Measurements from ENCODE around the gene PDE8B.

PDE8B gene

GRCh38 chr5:77285251-77285841 is 74.9 kb downstream of the PDE8B start:
- no peak for DNase-seq (ENCODE audit: low read depth)

GRCh38 chr5:77292026-77292757 is 81.7 kb downstream of the PDE8B start:
- no peak for DNase-seq (ENCODE audit: low read depth)

- no peak for DNase-seq (ENCODE audit: low read depth)
Observed at GRCh38 chr5:77294185-77294584, 83.7 kb downstream of the PDE8B start.

GRCh38 chr5:77295863-77296378 is 85.4 kb downstream of the PDE8B start:
- DNase-seq (ENCODE audit: low read depth): no peak

GRCh38 chr5:77298146-77298545 is 87.7 kb downstream of the PDE8B start:
- no peak for DNase-seq (ENCODE audit: low read depth)

GRCh38 chr5:77300451-77300850 is 90.0 kb downstream of the PDE8B start:
- DNase-seq (ENCODE audit: low read depth): no peak

- no peak for DNase-seq (ENCODE audit: low read depth)
Observed at GRCh38 chr5:77301447-77301883, 91.0 kb downstream of the PDE8B start.

- DNase-seq (ENCODE audit: low read depth): no peak
Observed at GRCh38 chr5:77302247-77302646, 91.8 kb downstream of the PDE8B start.

- no peak for DNase-seq (ENCODE audit: low read depth)
Observed at GRCh38 chr5:77302653-77303052, 92.2 kb downstream of the PDE8B start.

GRCh38 chr5:77304388-77304787 is 93.9 kb downstream of the PDE8B start:
- DNase-seq (ENCODE audit: low read depth): no peak

GRCh38 chr5:77305222-77305846 is 94.9 kb downstream of the PDE8B start:
- no peak for DNase-seq (ENCODE audit: low read depth)

- no peak for DNase-seq (ENCODE audit: low read depth)
Observed at GRCh38 chr5:77305956-77306355, 95.5 kb downstream of the PDE8B start.

GRCh38 chr5:77306531-77306930 is 96.1 kb downstream of the PDE8B start:
- no peak for DNase-seq (ENCODE audit: low read depth)

- DNase-seq (ENCODE audit: low read depth): no peak
Observed at GRCh38 chr5:77308154-77308960, 97.9 kb downstream of the PDE8B start.

GRCh38 chr5:77309140-77309539 is 98.7 kb downstream of the PDE8B start:
- no peak for DNase-seq (ENCODE audit: low read depth)

- DNase-seq (ENCODE audit: low read depth): no peak
Observed at GRCh38 chr5:77310494-77311213, 100.2 kb downstream of the PDE8B start.

- DNase-seq (ENCODE audit: low read depth): no peak
Observed at GRCh38 chr5:77311214-77311571, 100.7 kb downstream of the PDE8B start.

- no peak for DNase-seq (ENCODE audit: low read depth)
Observed at GRCh38 chr5:77312413-77312812, 101.9 kb downstream of the PDE8B start.

- DNase-seq (ENCODE audit: low read depth): no peak
Observed at GRCh38 chr5:77316871-77317661, 106.6 kb downstream of the PDE8B start.

- no peak for DNase-seq (ENCODE audit: low read depth)
Observed at GRCh38 chr5:77318060-77318459, 107.6 kb downstream of the PDE8B start.
